Panc1 (cell line): ENCODE results near the gene HYLS1.

ENCODE experiments used
- CTCF ChIP-seq: fragments of 450-650 bp; IDR thresholded peaks from 2 replicates; pipeline ENCODE4 v1.5.1; 2017; ENCODE audit warnings: mild to moderate bottlenecking
- POLR2AphosphoS5 ChIP-seq: IDR thresholded peaks from 2 replicates; pipeline ENCODE4 v1.6.1; 2012; ENCODE audit warnings: mild to moderate bottlenecking, low read depth, low read length, moderate library complexity
- REST ChIP-seq, 2 experiments: IDR thresholded peaks; 2 replicates each; pipeline ENCODE4 v1.6.1; 2011 to 2012; ENCODE audit warnings: low read depth in 2 of 2, control low read depth in 1 of 2, low read length in 1 of 2, mild to moderate bottlenecking in 1 of 2, moderate library complexity in 1 of 2; ENCODE audit not compliant: insufficient read depth in 1 of 2
- TCF7L2 ChIP-seq: IDR thresholded peaks from 2 replicates; pipeline ENCODE4 v1.6.1; 2011; ENCODE audit warnings: mild to moderate bottlenecking, low read depth, low read length, inconsistent platforms

- no peak for TF ChIP-seq CTCF
- no peak for TF ChIP-seq REST (IDR thresholded peaks at IDR 0.05; ENCODE audit: insufficient read depth in 1 of 2, low read depth in 2 of 2, low read length in 1 of 2)
- TF ChIP-seq POLR2AphosphoS5 = no peak
- TF ChIP-seq TCF7L2 = no peak
Measured at GRCh38 chr11:125873881-125874555, 13.4 kb upstream of the HYLS1 start.
